Measurements from ENCODE around the gene SPON1.
"Not testable (repeated sequence)": the region's sequence is repeated elsewhere in the genome, so short reads cannot be mapped to it uniquely, and the experiment has no call there.

Gene SPON1

DNA sequence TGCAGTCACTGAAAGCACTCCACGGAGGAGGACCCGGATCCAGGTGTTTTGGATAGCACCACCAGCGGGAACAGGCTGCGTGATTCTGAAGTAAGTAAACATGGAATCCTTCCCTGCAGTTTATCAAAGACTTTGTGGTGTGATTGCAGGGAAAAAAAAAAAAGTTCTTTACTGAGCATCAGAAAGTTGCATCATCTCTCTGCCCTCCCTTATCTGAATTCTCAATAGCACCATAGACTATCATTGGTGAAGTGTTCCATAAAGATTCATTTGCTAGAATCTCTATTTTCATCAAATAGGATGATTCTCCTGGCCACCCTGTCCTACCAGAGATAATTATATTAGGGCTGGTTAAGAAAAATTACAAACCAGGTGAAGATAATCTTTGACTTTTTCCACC lies 79.0 kb downstream of the SPON1 start:
- no peak for DNase-seq (ENCODE audit: low read depth)

DNA sequence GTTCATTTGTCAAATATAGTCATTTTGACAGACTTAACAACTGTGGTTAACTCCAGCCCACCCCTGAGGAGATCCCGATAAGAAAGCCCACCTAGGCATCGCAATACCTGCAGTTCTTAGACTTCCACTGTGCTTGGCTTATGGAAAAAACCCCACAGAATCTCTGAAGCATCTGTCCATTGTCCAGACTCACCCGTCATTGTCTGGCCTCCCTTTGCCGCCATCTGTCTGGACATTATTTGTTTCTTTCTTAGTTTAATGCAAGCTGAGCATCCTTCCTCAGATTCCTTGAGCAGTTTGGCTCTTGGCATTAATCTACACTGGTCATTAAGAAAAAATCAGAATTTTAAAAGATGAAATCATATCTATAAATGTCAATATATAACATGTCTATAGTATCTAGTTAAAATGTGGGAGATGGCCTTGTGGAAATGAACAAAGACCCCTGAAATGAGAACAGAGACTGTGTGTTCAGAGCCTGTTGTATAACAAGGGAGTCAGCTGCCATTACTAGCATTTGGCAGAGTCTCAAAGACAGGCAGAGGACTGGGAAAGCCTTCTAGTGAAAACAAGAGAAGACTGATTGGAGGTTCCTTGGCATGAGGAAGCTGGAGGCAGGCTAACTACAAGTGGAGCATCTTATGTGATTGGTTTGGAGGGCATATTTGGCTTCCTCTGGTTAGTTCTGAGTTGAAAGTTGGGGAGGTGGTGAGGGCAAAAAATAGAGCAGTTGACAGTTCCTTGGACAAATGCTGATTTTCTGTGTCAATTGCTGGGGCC lies 80.4 kb downstream of the SPON1 start:
- DNase-seq (ENCODE audit: low read depth): no peak

DNA sequence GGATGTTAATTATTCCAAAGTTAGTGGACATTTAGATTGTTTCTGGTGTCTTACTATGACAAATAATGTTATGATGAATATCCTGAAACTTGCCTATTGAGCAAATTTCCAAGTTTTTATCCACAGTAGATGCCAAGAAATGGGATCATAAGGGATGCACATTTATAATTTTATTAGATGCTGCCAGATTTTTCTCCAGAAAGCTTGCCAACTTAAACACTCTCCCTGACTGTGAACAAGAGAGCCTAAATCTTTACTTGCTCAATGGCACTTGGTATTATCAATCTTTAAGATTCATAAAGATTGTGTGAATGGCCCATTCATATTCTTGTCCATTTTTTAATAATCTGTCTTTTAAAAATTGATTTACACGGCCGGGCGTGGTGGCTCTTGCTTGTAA lies 82.4 kb downstream of the SPON1 start:
- DNase-seq (ENCODE audit: low read depth): no peak

DNA sequence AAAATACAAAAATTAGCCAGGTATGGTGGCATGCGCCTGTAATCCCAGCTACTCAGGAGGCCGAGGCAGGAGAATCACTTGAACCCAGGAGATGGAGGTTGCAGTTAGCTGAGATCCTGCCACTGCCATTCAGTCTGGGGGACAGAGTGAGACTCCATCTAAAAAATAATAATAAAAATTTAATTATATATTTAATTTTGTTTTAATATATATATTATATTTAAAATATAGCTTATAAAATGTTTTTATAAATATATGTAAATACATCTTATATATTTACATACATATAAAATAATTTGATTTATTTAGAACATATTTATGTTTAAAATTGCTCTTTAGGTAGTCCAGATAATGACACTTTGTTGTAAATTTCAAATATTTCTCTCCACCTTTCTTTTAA lies 82.9 kb downstream of the SPON1 start:
- DNase-seq (ENCODE audit: low read depth): no peak

DNA sequence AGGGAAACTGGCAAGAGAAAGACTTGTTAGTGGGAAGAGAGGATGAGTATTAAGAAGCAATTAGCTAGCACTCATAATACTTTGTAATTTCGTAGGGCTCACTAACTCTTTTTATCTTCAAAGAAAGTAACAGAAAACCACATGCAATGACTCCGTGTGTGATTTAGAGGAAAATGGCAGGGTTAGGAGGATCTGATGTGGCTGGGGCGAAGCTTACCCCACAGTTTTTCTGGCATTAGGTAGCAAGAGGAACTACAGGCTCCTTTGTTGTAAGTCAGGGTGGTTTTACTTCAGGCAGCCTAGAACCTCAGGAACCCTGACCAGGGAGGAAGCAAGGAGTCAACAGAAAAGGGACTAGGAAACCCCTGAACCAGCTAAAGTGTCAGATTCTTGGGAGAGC lies 89.7 kb downstream of the SPON1 start:
- DNase-seq (ENCODE audit: low read depth): no peak

- DNase-seq (ENCODE audit: low read depth): no peak
These were observed 91.9 kb downstream of the SPON1 start for GRCh38 chr11:14054116-14055107.

- DNase-seq (ENCODE audit: low read depth): no peak
These were observed 93.4 kb downstream of the SPON1 start for GRCh38 chr11:14055936-14056335.

DNA sequence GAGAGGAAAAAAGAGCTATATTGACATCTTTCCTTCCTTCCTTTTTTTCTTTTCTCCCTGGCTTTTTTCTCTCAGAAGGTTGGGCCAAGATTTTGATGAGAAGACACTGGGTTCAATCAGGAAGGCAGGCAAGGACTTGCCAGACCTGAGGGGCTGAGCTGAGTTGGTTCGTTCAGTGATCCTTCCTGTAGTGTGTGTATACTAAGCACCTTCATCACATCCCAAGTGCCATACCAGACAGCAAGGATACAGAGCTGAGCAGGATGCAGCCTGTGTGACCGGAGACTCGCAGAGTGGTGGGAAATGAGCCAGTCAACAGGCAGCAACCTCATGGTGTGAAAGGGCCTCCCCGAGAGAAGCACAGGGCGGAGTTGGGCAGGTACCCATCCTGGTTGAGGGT lies 95.5 kb downstream of the SPON1 start:
- no peak for DNase-seq (ENCODE audit: low read depth)

DNA sequence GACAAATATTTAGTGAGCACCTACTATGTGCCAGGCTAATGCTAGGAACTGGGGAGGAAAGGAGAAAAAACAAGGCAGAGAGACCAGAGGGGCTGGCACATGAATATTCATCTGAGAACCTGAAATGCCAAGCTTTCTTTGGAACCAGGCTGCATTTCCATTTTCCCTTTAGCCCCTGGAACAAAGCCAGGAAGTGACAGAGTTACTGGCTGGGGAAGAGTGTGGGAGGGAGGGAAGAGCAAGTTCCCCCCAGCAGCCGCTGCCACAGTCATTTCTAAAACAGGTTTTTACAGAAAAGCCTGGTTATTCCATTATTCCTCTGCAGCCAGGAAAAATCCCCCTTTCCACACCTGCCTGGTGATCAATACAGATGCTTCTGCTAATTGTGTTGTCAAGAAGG lies 97.0 kb downstream of the SPON1 start:
- no peak for DNase-seq (ENCODE audit: low read depth)

GRCh38 chr11:14061721-14062120 lies 99.2 kb downstream of the SPON1 start:
- DNase-seq (ENCODE audit: low read depth): no peak

DNA sequence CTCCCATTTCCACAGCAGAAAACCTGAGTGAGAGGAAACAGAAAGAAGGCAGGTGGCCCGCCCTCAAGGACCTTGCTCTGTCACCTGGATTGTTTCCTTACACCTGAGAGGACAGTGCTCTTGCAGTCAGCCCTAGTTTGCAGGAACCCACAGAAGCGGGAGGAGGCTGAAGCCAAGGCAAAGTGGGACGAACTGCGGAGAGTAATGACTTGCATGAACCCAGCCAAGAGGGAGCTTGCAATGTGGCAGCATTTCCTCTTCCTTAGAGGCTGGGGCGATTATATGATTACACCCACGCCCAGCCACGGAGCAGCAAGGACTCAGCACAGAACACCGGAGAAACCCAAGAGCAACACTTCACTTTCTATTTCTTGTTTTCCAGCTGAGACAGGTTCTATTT lies 102.6 kb downstream of the SPON1 start:
- no peak for DNase-seq (ENCODE audit: low read depth)

DNA sequence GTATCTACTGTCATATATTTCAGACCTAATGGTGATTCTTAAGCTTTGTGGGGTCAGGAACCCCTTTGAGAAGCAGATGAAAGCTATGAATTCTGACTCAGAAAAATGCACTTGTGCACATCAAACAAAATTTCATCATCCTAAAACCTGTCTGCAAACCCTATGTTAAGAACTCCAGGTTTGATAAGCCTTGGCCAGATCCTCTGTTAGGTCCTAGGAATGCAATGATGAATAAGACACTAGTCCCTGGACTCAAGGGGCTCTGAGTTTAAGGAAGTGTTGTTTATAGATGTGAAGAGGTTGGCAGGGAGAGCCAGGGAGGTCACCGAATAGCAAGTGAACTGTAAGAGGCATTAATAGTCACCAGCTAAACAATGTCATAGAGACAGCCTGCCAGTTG lies 103.2 kb downstream of the SPON1 start:
- no peak for DNase-seq (ENCODE audit: low read depth)

- DNase-seq (ENCODE audit: low read depth): no peak
These were observed 105.2 kb downstream of the SPON1 start for GRCh38 chr11:14067686-14068085.

DNA sequence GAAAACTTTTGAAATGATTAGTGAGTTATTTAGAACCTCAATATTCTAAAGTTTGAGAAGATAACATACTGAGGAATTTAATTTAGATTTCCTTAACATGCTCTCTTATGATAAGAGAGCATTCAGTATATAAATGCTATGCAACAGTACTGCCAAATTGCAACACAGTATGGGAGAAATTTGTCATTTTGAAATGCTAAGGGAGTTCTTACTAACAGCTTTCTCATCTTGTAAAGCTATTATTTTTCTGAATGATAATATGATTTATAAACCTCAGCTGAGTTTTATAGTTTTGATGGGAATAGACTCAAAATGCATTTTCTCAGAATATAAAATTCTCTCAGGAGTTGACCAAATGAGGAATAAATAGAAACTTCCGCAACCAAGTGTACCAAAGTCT lies 108.4 kb downstream of the SPON1 start:
- no peak for DNase-seq (ENCODE audit: low read depth)

DNA sequence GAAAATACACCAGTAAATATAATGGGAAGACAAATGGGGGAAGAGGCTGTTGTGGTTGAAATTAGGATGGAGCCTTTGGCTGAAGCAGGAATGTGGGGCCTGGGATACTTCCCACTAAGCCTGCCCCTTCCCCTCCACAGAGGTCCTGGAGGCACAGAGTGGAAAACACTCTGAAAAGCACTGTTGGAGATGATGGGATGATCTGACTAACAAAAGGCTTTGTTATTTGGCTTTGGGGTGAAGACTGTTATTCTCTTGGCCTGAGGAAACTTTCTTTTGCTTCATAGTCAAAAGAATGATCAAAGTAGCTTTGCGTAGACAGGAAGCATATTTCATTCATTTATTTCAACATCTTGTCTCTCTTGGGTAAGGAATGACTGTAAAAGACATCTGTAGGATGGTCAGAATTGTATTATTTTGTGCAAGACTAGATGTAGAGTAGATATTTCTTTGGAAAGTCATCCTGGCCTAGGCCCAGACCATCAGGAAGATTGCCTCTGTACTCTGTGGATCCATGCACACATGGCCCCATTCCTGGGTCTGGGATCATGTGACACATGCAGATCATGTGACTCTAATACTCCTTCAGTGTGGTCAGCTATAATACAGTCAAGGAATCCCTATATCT lies 111.4 kb downstream of the SPON1 start:
- no peak for DNase-seq (ENCODE audit: low read depth)

- DNase-seq (ENCODE audit: low read depth): peak; percentile 37
These were observed 112.9 kb downstream of the SPON1 start for GRCh38 chr11:14075118-14076078.

DNA sequence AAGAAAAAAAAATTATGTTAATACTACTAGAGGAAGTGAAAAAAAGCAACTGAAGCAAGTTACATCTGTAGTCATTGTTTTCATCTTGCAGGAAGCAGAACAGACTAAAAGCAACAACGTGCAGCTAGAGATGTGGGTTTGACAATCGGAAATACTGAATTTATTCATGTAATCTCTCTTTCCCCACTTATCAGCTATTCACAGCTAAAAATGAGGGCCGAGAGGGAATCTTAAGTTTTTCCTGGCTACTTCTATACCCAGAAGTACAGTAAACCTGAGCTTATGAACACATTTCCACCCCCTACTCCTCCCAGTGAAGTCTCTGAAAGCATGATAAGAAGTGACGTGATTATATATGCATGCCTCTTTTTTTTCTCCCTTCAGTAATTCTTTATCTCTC lies 116.5 kb downstream of the SPON1 start:
- no peak for DNase-seq (ENCODE audit: low read depth)

GRCh38 chr11:14079797-14080196 lies 117.3 kb downstream of the SPON1 start:
- DNase-seq (ENCODE audit: low read depth): no peak

DNA sequence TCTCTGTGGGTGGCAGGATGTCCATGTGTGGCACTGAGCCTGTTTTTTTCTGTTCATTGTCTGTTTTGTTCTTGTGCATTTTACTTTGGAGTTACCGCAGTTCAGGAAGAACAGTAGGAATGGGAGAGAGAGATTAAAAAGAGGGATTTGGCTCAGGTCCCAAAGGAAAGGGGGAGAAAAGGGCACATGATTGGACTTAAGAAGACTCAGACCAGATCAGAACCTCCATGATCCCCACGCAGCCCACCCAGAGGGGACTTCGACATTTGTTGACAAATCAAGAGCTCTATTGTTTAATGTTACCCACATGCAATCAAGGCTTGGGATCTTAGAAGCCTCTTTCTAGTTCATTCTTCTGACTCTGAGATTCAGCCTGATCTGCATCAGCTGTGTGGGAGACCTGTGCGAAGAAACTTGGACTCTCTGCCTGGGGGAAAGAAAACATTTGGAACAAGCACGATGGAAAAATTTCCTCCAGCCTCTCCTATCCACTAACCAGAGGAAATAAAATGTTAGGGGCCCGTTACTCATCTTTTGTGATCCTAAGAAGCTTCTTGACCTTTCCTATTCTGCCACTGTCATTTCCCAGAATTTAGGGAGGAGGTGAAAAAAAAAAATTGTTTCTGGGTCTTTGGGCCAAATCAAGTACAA lies 119.2 kb downstream of the SPON1 start:
- DNase-seq (ENCODE audit: low read depth): no peak

GRCh38 chr11:14082338-14082737 lies 119.8 kb downstream of the SPON1 start:
- no peak for DNase-seq (ENCODE audit: low read depth)

GRCh38 chr11:14088861-14089260 lies 126.3 kb downstream of the SPON1 start:
- not testable (repeated sequence) for DNase-seq (ENCODE audit: low read depth)

All from activated T-helper 1 cell treated with Interleukin-2 at 50 U/mL for 16 hours (primary cell).